Measurements from ENCODE around the gene SLC25A10.

SLC25A10 gene

DNA sequence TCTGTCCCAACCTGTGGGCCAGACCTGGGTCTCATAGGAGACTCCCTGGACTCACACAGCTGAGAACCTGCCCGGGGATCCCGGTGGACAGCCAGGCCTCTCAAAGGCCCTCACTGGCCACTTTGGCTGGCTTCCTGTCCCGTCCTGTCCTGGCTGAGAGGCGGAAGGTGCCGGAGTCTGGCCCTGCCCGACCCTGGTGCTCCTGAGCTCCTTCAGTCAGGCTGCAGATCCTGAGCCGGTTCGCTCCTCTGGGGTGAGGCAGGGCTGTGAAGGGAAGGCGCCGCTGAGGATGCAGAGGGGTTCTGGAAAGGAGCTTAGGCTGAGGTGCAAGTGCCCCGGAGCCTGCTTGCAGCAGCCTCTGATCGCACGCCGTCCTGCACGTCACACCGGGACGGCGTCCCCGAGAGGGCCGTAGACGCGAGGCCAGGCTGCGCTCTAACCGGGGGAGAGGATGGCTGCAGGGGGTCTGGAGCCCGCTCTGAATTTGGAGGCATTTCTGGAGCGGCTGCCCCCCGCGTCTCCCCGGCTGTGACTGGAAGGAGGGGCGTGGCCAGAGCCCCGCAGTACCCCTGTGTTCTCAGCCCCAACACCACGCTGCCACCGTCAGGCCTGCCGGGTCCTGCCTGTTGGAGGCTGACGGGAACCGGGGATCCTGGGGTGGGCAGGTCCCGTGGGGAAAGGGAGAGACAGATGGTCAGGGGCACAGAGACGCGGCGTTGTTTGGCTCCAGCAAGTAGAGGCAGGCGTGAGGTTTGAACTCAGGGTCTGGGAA, 24.1 kb upstream of the SLC25A10 start:
- no peak for DNase-seq

DNA sequence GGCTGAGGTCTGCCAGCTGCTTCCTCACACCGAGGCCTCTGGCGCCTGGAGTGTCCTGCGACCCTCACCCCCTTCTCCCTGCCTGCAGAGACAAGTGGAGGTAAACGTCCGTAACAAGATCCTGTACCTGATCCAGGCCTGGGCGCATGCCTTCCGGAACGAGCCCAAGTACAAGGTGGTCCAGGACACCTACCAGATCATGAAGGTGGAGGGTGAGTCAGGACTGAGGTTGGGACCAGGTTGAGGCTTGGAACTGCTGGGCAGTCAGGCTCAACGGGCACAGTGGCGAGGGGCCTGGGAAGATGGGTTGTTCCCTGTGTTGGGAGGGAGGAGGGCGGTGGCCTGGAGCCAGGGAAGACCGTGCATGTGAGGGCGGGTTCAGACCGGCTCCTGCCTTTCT, 23.5 kb upstream of the SLC25A10 start:
- no peak for DNase-seq

GRCh38 chr17:81690066-81690465, 22.0 kb upstream of the SLC25A10 start:
- DNase-seq = no peak

- no peak for DNase-seq
These were observed 21.5 kb upstream of the SLC25A10 start for GRCh38 chr17:81690549-81690948.

- no peak for DNase-seq
These were observed 20.9 kb upstream of the SLC25A10 start for GRCh38 chr17:81691196-81691595.

DNA sequence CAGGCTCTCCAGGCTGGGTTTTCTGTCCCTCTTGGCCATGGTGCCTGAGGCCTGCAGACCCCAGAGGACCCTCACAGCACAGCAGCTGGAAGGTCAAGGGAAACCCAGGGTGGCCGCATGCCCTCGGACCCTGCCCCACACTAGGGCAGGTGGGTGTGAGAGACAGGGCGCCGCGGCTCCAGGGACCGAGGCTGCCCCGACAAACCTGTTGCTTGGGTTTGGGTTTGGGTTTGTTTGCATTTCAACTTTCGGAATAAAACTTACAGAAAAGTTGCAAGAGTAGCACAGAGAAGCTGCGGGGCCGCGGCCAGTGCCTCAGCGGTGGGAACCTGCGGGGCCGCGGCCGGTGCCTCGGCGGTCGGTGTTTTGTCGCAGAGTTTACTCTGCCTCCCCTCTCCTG, 20.5 kb upstream of the SLC25A10 start:
- no peak for DNase-seq

DNA sequence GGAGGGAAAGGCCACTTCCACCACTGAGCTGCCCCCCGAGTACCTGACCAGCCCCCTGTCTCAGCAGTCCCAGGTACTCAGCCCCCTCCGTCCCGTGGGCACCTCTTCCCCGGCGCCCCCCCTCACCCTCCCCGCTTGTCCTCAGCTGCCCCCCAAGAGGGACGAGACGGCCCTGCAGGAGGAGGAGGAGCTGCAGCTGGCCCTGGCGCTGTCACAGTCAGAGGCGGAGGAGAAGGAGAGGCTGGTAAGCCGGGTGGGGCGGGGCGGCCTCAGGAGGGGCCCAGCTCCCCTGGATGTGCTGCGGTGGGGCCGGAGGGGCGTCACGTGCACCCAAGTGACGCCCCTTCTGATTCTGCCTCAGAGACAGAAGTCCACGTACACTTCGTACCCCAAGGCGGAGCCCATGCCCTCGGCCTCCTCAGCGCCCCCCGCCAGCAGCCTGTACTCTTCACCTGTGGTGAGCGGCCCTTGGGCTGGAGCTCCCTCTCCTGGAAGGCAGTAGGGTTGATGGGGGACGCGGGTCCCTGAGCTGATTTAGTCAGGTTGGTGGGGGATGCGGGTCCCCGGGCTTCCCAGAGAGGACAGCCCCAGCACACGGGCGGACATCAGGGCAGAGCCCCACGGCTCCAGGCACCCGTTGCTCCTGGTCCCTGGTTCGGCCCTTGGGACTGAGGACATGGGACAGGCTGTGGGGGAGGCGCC, 18.4 kb upstream of the SLC25A10 start:
- no peak for DNase-seq

- DNase-seq = no peak
These were observed 17.3 kb upstream of the SLC25A10 start for GRCh38 chr17:81694810-81695209.

DNA sequence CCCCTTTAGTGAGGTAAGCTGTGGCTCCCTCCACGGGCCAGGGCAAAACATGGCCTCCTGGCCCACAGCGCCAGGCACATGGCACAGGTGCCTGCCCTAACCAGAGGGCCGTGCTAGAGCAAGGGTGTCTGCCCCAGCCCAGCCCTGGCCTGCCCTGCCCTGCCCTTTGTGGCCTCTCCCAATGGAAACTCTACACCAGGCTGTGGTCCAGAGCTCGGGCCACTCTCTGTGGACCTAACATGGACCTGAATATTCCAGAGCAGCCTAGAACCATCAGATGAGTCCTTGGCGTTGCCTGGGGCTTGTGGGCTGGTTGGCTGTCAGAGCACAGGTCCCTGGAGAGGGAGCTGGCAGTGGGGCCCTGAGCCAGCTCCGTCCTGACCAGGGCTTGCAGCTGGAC, 16.9 kb upstream of the SLC25A10 start:
- no peak for DNase-seq

DNA sequence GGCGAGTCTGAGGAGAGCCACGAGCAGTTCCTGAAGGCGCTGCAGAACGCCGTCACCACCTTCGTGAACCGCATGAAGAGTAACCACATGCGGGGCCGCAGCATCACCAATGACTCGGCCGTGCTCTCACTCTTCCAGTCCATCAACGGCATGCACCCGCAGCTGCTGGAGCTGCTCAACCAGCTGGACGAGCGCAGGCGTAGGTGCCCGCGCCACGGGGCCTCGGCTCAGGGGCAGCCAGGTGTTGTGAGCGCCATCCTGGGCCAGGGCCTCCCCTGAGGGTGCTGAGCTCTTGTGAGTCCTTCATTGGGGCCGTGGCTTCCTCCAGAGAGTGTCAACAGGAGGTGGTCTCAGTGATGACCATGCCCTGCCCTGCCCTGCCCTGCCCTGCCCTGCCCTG, 16.3 kb upstream of the SLC25A10 start:
- no peak for DNase-seq

GRCh38 chr17:81696218-81696941, 15.7 kb upstream of the SLC25A10 start:
- no peak for DNase-seq

DNA sequence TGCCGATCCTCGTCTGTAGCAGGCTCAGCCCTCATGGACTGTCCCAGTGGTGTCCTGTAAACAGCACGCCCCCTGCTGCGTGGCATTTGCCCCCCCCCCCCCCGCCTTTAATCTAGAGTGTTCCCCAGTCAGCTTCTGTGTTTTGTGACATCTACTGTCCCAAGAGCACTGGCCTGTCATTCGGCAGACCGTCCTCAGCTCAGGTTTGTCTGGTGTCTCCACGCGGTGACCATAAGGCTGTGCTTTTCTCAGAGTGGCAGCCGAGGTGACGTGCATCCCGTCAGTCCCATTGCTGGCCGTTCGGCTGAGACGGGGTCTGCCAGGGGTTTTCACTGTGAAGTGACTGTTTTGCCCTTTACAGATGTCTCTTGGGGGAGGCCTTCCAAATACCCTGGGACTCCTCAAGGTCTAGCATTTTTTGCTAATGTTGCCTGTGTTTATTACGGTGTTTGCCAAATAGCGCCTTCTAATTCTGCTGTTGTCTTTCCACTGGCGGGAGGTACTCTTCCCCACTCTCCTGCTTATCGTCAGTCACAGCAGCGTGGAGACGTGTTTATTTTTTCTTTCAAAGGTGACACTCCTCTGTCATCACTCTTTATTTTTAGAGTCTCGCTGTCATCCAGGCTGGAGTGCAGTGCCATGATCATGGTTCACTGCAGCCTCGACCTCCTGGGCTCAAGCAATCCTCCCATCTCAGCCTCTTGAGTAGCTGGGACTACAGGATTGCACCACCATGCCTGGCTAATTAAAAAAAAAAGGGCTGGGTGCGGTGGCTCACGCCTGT, 14.6 kb upstream of the SLC25A10 start:
- DNase-seq = no peak

GRCh38 chr17:81700353-81701287, 11.5 kb upstream of the SLC25A10 start:
- DNase-seq = no peak

- no peak for DNase-seq
These were observed 10.6 kb upstream of the SLC25A10 start for GRCh38 chr17:81701288-81702071.

DNA sequence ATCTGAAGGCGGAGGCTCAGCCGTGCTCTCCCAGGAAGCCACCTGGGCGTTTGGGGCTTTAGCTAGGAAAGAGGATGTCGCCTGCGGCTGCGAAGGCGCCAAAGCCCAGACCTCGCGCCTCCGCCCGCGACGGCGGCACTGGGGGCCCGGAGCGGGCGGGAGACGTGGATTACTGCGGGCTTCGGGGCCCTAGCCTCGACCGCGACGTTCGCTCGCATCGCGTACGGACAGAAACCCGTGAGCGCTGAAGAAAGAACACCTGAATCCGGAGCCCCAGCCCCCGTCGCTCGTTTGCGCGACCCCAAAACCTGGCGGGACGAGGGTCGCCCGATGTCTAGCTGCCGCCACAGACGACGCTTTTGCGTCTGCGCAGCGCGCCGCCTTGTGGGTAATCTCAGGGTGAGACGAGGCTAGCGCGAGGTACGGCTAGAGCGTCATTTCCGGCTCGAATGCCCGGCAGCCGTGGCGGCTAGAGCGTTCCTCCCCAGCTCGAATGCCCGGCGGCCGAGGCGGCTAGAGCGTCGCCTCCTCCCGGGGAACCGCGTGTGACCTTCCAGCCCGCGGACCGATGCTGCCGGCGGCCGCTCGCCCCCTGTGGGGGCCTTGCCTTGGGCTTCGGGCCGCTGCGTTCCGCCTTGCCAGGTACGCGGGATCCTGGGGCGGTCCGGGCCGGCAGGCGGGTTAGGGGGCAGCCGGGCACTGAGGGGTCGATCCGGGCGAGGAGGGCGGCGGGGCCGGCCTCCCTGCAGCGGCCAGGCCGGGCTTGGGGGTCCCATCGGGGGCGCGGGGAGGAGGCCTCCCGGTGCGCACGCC, 8.9 kb upstream of the SLC25A10 start, which contains the start of gene MRPL12:
Gene MRPL12, plus strand, starts transcription at position 434 of the 813 bp plus-strand sequence. Its CDS starts 135 bp downstream, at position 569.
- DNase-seq = peak; percentile 37

GRCh38 chr17:81703747-81704654, 8.1 kb upstream of the SLC25A10 start:
- no peak for DNase-seq

DNA sequence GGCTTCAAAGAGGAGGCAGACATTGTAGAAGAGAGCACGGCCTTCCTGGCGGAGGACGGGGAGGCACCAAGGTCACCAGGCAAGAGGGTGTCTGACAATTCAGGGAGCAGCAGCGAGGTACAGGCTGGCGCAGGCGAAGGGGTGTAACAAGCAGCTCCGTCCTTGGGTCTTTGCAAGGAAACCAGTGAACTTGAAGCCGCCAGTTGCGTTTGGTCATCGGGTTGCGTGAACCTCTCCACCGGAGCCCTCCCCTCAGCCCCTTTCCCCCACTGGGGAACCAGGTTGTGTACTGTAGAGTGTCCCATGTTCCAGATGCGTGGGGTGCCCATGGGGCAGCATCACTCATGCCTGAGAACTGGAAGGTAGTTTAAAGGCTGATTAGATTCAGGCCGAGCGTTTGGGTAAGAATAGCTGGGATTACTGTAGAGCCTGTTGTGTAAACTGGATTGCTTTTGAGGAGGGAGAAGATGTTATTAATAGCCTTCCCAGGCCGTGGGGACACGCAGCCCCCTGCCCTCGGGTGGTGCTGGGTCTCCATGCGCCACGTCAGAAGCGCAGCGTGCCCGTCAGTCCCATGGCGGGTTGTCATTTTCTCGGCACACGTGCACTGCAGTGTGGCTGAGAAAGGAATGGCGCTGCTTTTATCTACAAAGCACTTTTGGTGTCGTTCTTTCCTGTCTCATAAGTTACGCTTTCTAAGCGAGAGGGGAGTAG, 6.4 kb upstream of the SLC25A10 start:
- DNase-seq = no peak

- DNase-seq = no peak
These were observed 5.9 kb upstream of the SLC25A10 start for GRCh38 chr17:81706232-81706611.

All from NCI-H2029 treated with DMSO at 0.1 percent for 48 hours (cell line).